ENCODE data around the gene PTCRA. TPM values are rescaled to one million over a fixed set of nuclear protein-coding genes. Genes with fewer than 3 reads are reported as not detected.
"Not testable (repeated sequence)": the region's sequence is repeated elsewhere in the genome, so short reads cannot be mapped to it uniquely, and the experiment has no call there.

The PTCRA gene
- total and polyA plus RNA-seq, 10 donors, result 1.1 to 15.5 (median 4.6) TPM

DNA sequence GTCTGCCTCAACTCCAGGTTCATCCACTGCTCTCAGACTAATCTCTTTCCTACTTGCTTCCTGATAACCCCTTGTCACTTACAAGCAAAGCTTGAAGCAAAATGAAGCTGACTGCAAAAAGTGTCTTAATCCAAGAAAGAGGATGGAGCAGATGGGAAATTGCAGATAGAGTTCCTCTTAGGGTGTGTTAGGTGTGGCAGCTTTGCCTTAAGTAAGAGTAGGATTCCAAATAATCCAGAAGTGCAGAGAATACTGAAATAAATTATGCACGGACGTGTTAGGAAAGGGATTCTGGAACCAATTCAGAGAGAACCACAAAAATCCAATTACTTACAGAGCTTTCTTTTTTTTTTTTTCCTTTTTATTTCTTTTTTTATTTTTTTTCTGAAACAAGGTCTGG lies 42.5 kb upstream of the PTCRA start:
- TF ChIP-seq CTCF (IDR thresholded peaks at IDR 0.05 in 8 of 11, conservative IDR thresholded peaks at IDR 0.05 in 3 of 11) (no peak), POLR2AphosphoS5 (IDR thresholded peaks at IDR 0.05) (no peak), POLR2A (IDR thresholded peaks at IDR 0.05) (no peak)
- no peaks in the 10 kb centered on the region for H3K9me3 ChIP-seq
- H3K36me3 ChIP-seq, result peaks cover 0 to 19% (median 6%) of the 10 kb centered on the region in 6 donors
- H3K4me1 ChIP-seq, result peaks cover 0 to 13% (median 4%) of the 10 kb centered on the region in 6 donors
- DNase-seq, result no peak
- no peaks in the 10 kb centered on the region for H3K27me3 ChIP-seq (replicated peaks in 1 of 7)
- 69 to 97% (median 73%) methylated on average over 2 of the region's 2 CpGs for WGBS, 5 donors
- H3K27ac ChIP-seq, result no peak overlapping the region
- no peak overlapping the region for H3K4me3 ChIP-seq
- intact Hi-C loops (cut with DNase I; ENCODE audit: low total_unique reads), result loop anchor here (10.0 kb wide), 1 partner anchor 129 kb away; the partner anchor contains the start of gene TBCC

DNA sequence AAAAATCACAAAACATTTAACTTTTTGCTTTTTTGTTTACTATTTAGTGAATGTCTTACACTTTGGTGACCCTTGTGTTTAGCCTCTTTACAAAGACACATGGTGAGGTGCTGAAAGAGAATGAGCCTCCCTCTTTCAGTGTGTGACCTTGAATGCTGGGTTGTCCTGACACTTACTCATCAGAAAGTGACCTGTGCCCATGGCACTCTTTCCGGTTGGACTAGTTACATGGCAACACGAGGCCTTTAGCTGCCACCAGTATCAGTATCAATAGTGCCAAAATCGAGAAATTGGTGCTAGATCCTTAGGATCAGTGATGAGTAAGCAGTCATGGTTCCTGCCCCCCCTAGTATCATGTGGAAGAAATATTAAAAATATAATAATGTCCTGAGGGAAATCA lies 38.2 kb upstream of the PTCRA start:
- Histone ChIP-seq H3K27ac (no peak overlapping the region), H3K4me3 (no peak overlapping the region)

GRCh38 chr6:42879372-42880239 lies 36.2 kb upstream of the PTCRA start, which contains the start of gene RPL7L1:
Gene RPL7L1 (plus strand): TSS chr6:42879616. CDS start chr6:42879911, 295 bp downstream.
- peak; percentile 96 for DNase-seq
- 0 to 1% (median 0%) methylated on average over 39 to 41 of the region's 41 CpGs for WGBS, 5 donors
- H3K4me3 ChIP-seq, result peak within 1 kb of the TSS; percentile 50 to 76 (median 65)
- peaks cover 0 to 40% (median 31%) of the 10 kb centered on the region in 6 donors for H3K36me3 ChIP-seq
- no peaks in the 10 kb centered on the region for H3K27me3 ChIP-seq (replicated peaks in 1 of 7)
- TF ChIP-seq CTCF (IDR thresholded peaks at IDR 0.05 in 8 of 11, conservative IDR thresholded peaks at IDR 0.05 in 3 of 11) (peak in 10 of 11 experiments; percentile 12 to 52 (median 32)), POLR2AphosphoS5 (IDR thresholded peaks at IDR 0.05) (peak; percentile 86 to 88 (median 86)), POLR2A (IDR thresholded peaks at IDR 0.05) (peak in 1 of 3 donors; percentile 69)
- peak within 1 kb of the TSS; percentile 90 to 97 (median 95) for H3K27ac ChIP-seq
- H3K4me1 ChIP-seq, result peaks cover 20 to 63% (median 43%) of the 10 kb centered on the region in 6 donors
- no peaks in the 10 kb centered on the region for H3K9me3 ChIP-seq
- intact Hi-C loops (cut with DNase I; ENCODE audit: low total_unique reads), result loop anchor here (5.0 to 10.0 kb wide), 2 partner anchors 135 to 222 kb away; partner anchors contain the start of gene TBCC

More for the DNA sequence above, 38.2 kb upstream of the PTCRA start:
- no peaks in the 10 kb centered on the region for H3K27me3 ChIP-seq (replicated peaks in 1 of 7)
- H3K36me3 ChIP-seq, result peaks cover 0 to 21% (median 12%) of the 10 kb centered on the region in 6 donors
- no peak for DNase-seq
- TF ChIP-seq POLR2A (IDR thresholded peaks at IDR 0.05), result no peak
- TF ChIP-seq POLR2AphosphoS5 (IDR thresholded peaks at IDR 0.05), result no peak
- TF ChIP-seq CTCF (IDR thresholded peaks at IDR 0.05 in 8 of 11, conservative IDR thresholded peaks at IDR 0.05 in 3 of 11), result no peak
- no peaks in the 10 kb centered on the region for H3K9me3 ChIP-seq
- H3K4me1 ChIP-seq, result peaks cover 17 to 49% (median 38%) of the 10 kb centered on the region in 6 donors
- 77 to 90% (median 80%) methylated on average over 3 of the region's 3 CpGs for WGBS, 5 donors
- intact Hi-C loops (cut with DNase I; ENCODE audit: low total_unique reads), result loop anchor here (5.0 to 10.0 kb wide), 2 partner anchors 133 to 220 kb away; partner anchors contain the start of gene TBCC

GRCh38 chr6:42880240-42880817 lies 35.5 kb upstream of the PTCRA start:
- H3K36me3 ChIP-seq, result peaks cover 3 to 47% (median 38%) of the 10 kb centered on the region in 6 donors
- H3K27ac ChIP-seq, result peak overlapping the region; percentile 90 to 97 (median 95)
- intact Hi-C loops (cut with DNase I; ENCODE audit: low total_unique reads); H3K9me3 ChIP-seq; DNase-seq; H3K27me3 ChIP-seq (replicated peaks in 1 of 7): not testable (repeated sequence)
- peaks cover 20 to 63% (median 43%) of the 10 kb centered on the region in 6 donors for H3K4me1 ChIP-seq
- H3K4me3 ChIP-seq, result peak overlapping the region; percentile 50 to 76 (median 65)
- WGBS, 5 donors, result 9 to 15% (median 12%) methylated on average over 25 of the region's 25 CpGs

GRCh38 chr6:42880871-42881270 lies 35.0 kb upstream of the PTCRA start:
- Histone ChIP-seq H3K27ac (peak overlapping the region in 6 of 8 donors; percentile 90 to 96 (median 94)), H3K36me3 (peaks cover 5 to 53% (median 43%) of the 10 kb centered on the region in 6 donors), H3K4me3 (peak overlapping the region; percentile 50 to 76 (median 65)), H3K4me1 (peaks cover 20 to 63% (median 43%) of the 10 kb centered on the region in 6 donors)
- H3K9me3 ChIP-seq; intact Hi-C loops (cut with DNase I; ENCODE audit: low total_unique reads); DNase-seq; H3K27me3 ChIP-seq (replicated peaks in 1 of 7): not testable (repeated sequence)
- 81 to 90% (median 85%) methylated on average over 10 to 12 of the region's 12 CpGs for WGBS, 5 donors
